HepG2 (cell line): ENCODE measurements around the gene KCNH6. TPM values are rescaled to one million over a fixed set of nuclear protein-coding genes. Genes with fewer than 3 reads are reported as not detected.

Experiments used
- ATAC-seq: fragments of 200-7000 bp; cut with Tn5 transposase; 3 replicates; pipeline ENCODE4 v1.9.1; 2020; ENCODE audit warnings: mild to moderate bottlenecking, moderate library complexity
- BruUV-seq: library from RNA; stranded (reverse); fragments of 400-500 nt; replicated peaks from 2 replicates; lab custom pipeline; 2021; lab: Mats Ljungman, UMichigan
- CTCF ChIA-PET: fragments of 300-600 bp; formaldehyde crosslinking; extraction: SDS; loops from one replicate; lab custom pipeline; 2021; ENCODE audit warnings: low total read pairs, inconsistent platforms, low intra/inter-chr PET ratio; lab: Yijun Ruan, JAX
- POLR2A ChIA-PET: fragments of 350-600 bp; sonication (Branson Sonifier 250); formaldehyde crosslinking; loops from one replicate; lab custom pipeline; 2020; ENCODE audit warnings: antibody characterized with exemption, inconsistent platforms; lab: Yijun Ruan, JAX
- DNase-seq: peaks from one replicate; pipeline ENCODE4 v3.0.0-alpha.2; 2015; ENCODE audit warnings: low spot score
- FAIRE-seq: peaks from 3 replicates; lab custom pipeline; 2011; peaks lifted over from hg19 to GRCh38; lab: Jason Lieb, UNC
- H2AFZ ChIP-seq: one replicate; pipeline ENCODE4 v1.6.1; 2011; ENCODE audit warnings: low read length, inconsistent platforms
- H3K27ac ChIP-seq: fragments of 300-600 bp; 3 replicates; pipeline ENCODE4 v1.8.0; 2011; ENCODE audit warnings: mixed run types, mild to moderate bottlenecking, mixed read lengths, low read length, inconsistent platforms; ENCODE audit not compliant: insufficient read depth; ENCODE audit errors: extremely low read length
- H3K27me3 ChIP-seq, 2 experiments: fragments of 200-600 bp in 1 of 2; 2 replicates in 1 of 2; 3 replicates in 1 of 2; pipeline versions ENCODE4 v1.6.0 to v1.8.0; 2011; ENCODE audit warnings: low read length in 2 of 2, mild to moderate bottlenecking in 2 of 2, moderate library complexity in 2 of 2, inconsistent platforms in 1 of 2; ENCODE audit not compliant: insufficient read depth in 2 of 2, control insufficient read depth in 1 of 2
- H3K36me3 ChIP-seq, 2 experiments: fragments of 200-600 bp in 1 of 2; replicated peaks in 1 of 2; 2 replicates in 1 of 2; 3 replicates in 1 of 2; pipeline versions ENCODE4 v1.5.1 to v1.8.0; 2011; ENCODE audit warnings: low read length in 2 of 2, inconsistent platforms in 1 of 2; ENCODE audit not compliant: insufficient read depth in 2 of 2, control insufficient read depth in 1 of 2
- H3K4me1 ChIP-seq: 2 replicates; pipeline ENCODE4 v1.5.1; 2012; ENCODE audit warnings: low read length, inconsistent platforms; ENCODE audit not compliant: insufficient read depth
- H3K4me2 ChIP-seq: 2 replicates; pipeline ENCODE4 v1.6.0; 2011; ENCODE audit warnings: low read depth, low read length, inconsistent platforms
- H3K4me3 ChIP-seq, 3 experiments: fragments of 200-600 bp in 1 of 3; sonication (generic), shearing (Covaris generic) in 1 of 3; replicated peaks in 1 of 3; 2 replicates each; pipeline ENCODE4 v1.5.1; 2011 to 2016; ENCODE audit warnings: low read length in 3 of 3, inconsistent platforms in 2 of 3, low read depth in 2 of 3, mild to moderate bottlenecking in 2 of 3, control low read depth in 1 of 3, mixed read lengths in 1 of 3; ENCODE audit not compliant: insufficient read depth in 1 of 3
- H3K79me2 ChIP-seq: one replicate; pipeline ENCODE4 v1.6.1; 2011; ENCODE audit warnings: low read length, inconsistent platforms; ENCODE audit not compliant: insufficient read depth
- H3K9ac ChIP-seq: 2 replicates; pipeline ENCODE4 v1.6.0; 2011; ENCODE audit warnings: mild to moderate bottlenecking, low read depth, low read length, inconsistent platforms; ENCODE audit not compliant: insufficient read depth
- H3K9me3 ChIP-seq: 2 replicates; pipeline ENCODE4 v1.5.1; 2012; ENCODE audit warnings: mild to moderate bottlenecking, low read length
- H4K20me1 ChIP-seq: 2 replicates; pipeline ENCODE4 v1.6.0; 2011; ENCODE audit warnings: inconsistent platforms, mild to moderate bottlenecking, low read length, moderate library complexity; ENCODE audit not compliant: insufficient read depth
- GATAD1 ChIP-seq: IDR thresholded peaks from 2 replicates; pipeline ENCODE4 v1.6.1; 2016; ENCODE audit warnings: missing genetic modification reagents, missing compliant biosample characterization
- GTF2F1 ChIP-seq: fragments of 150-350 bp; IDR thresholded peaks from 2 replicates; pipeline ENCODE4 v1.6.1; 2014; ENCODE audit warnings: low read length
- HDAC2 ChIP-seq: sonication (generic); formaldehyde crosslinking; IDR thresholded peaks from 2 replicates; pipeline ENCODE4 v1.4.0; 2020; ENCODE audit warnings: missing genetic modification reagents
- MAF1 ChIP-seq: sonication (generic); formaldehyde crosslinking; IDR thresholded peaks from 2 replicates; pipeline ENCODE4 v1.5.0; 2020; ENCODE audit warnings: missing genetic modification reagents, borderline replicate concordance
- MATR3 ChIP-seq: sonication (generic); formaldehyde crosslinking; IDR thresholded peaks from 2 replicates; pipeline ENCODE4 v1.4.0; 2020; ENCODE audit warnings: missing genetic modification reagents
- MIER2 ChIP-seq: IDR thresholded peaks from 2 replicates; pipeline ENCODE4 v1.6.1; 2016; ENCODE audit warnings: missing biosample characterization, missing genetic modification reagents
- MIXL1 ChIP-seq: IDR thresholded peaks from 2 replicates; pipeline ENCODE4 v1.6.1; 2016
- PHF21A ChIP-seq: sonication (generic); formaldehyde crosslinking; IDR thresholded peaks from 2 replicates; pipeline ENCODE4 v1.5.0; 2020; ENCODE audit warnings: mild to moderate bottlenecking, missing genetic modification reagents
- RXRA ChIP-seq: sonication (generic); formaldehyde crosslinking; IDR thresholded peaks from 2 replicates; pipeline ENCODE4 v1.5.1; 2020; ENCODE audit warnings: missing genetic modification reagents
- SMYD3 ChIP-seq: sonication (generic); formaldehyde crosslinking; IDR thresholded peaks from 2 replicates; pipeline ENCODE4 v1.8.1; 2023; ENCODE audit warnings: mild to moderate bottlenecking, missing genetic modification reagents
- SP1 ChIP-seq, 2 experiments: fragments of 450-650 bp in 1 of 2; sonication (generic) in 1 of 2; formaldehyde crosslinking in 1 of 2; IDR thresholded peaks; 2 replicates each; pipeline versions ENCODE4 v1.4.0 to v1.6.1; 2016 to 2020; ENCODE audit warnings: missing genetic modification reagents in 1 of 2
- STAG1 ChIP-seq: sonication (generic); formaldehyde crosslinking; IDR thresholded peaks from 2 replicates; pipeline ENCODE4 v1.4.0; 2020; ENCODE audit warnings: missing genetic modification reagents
- TEAD3 ChIP-seq: optimal IDR thresholded peaks from 2 replicates; pipeline ENCODE3; 2016; ENCODE audit warnings: borderline replicate concordance
- TGIF2 ChIP-seq: IDR thresholded peaks from 2 replicates; pipeline ENCODE4 v1.6.1; 2016; ENCODE audit warnings: control low read depth, missing compliant biosample characterization
- ZBTB42 ChIP-seq: sonication (generic); formaldehyde crosslinking; IDR thresholded peaks from 2 replicates; pipeline ENCODE4 v1.5.0; 2020; ENCODE audit warnings: mild to moderate bottlenecking, missing genetic modification reagents
- ZEB1 ChIP-seq: IDR thresholded peaks from 2 replicates; pipeline ENCODE4 v1.6.1; 2012; ENCODE audit warnings: mild to moderate bottlenecking, low read depth, inconsistent platforms; ENCODE audit not compliant: insufficient replicate concordance
- ZNF24 ChIP-seq: fragments of 450-650 bp; IDR thresholded peaks from 2 replicates; pipeline ENCODE4 v1.6.1; 2017; ENCODE audit warnings: antibody characterized with exemption, mild to moderate bottlenecking
- ZNF549 ChIP-seq: sonication (generic); formaldehyde crosslinking; IDR thresholded peaks from 2 replicates; pipeline ENCODE4 v1.5.0; 2020; ENCODE audit warnings: missing genetic modification reagents
- ZNF614 ChIP-seq: IDR thresholded peaks from 2 replicates; pipeline ENCODE4 v1.6.1; 2018; ENCODE audit warnings: missing biosample characterization, missing genetic modification reagents, inconsistent platforms, borderline replicate concordance
- WGBS: methylation state at CpG from one replicate; pipeline ENCODE4 v1.1.6; 2017; ENCODE audit warnings: low lambda C conversion rate; 5-methylcytosine and 5-hydroxymethylcytosine counted together
- in situ Hi-C: cut with HindIII; loops from 2 replicates; pipeline ENCODE4 v1.10.0; 2017; ENCODE audit warnings: low pct_unique_long_range_greater_than_20kb; ENCODE audit not compliant: extremely low pct_ligation_motif_present
- intact Hi-C: fragments of 100-400 bp; cut with micrococcal nuclease; formaldehyde crosslinking; loops from one replicate; pipeline ENCODE4 v1.10.0; 2022; ENCODE audit not compliant: unreplicated experiment
- polyA plus RNA-seq, 8 experiments: library from polyadenylated mRNA; depleted of rRNA in 3 of 8; stranded (reverse) in 7 of 8; unstranded in 1 of 8; fragments of >200 nt; fragmentation: Illumina TruSeq in 4 of 8; extraction: Trizol in 4 of 8; gene quantifications; 2 replicates each; pipeline versions ENCODE4 v1.2.1 to v1.2.3, GENCODE V29; 2011 to 2016; ENCODE audit warnings: low read depth in 4 of 8, missing spikeins in 1 of 8, mixed read lengths in 1 of 8; ENCODE audit not compliant: insufficient read depth in 1 of 8
- total RNA-seq, 5 experiments: library from RNA; depleted of rRNA; stranded (reverse); fragments of >200 nt; fragmentation: Illumina TruSeq; extraction: Trizol; gene quantifications; 2 replicates each; pipeline ENCODE4 v1.2.3, GENCODE V29; 2016; ENCODE audit warnings: low read depth in 1 of 5
- TF ChIP-seq, protein P1 (sequence below): sonication (generic); formaldehyde crosslinking; IDR thresholded peaks from 2 replicates; pipeline ENCODE4 v1.4.0; 2020; ENCODE audit warnings: missing genetic modification reagents
- TF ChIP-seq, protein P2 (sequence below), 2 experiments: sonication (generic) in 1 of 2; formaldehyde crosslinking in 1 of 2; IDR thresholded peaks; 2 replicates each; pipeline versions ENCODE4 v1.4.0 to v1.6.1; 2018 to 2020; ENCODE audit warnings: missing genetic modification reagents in 2 of 2, borderline replicate concordance in 1 of 2, low read depth in 1 of 2, mild to moderate bottlenecking in 1 of 2, missing biosample characterization in 1 of 2

The KCNH6 gene
- total and polyA plus RNA-seq, 2 of the 13 experiments (the other 11 are each of a cell fraction or from before 2014, with no cell fraction given): 0.05 to 0.18 TPM

DNA sequence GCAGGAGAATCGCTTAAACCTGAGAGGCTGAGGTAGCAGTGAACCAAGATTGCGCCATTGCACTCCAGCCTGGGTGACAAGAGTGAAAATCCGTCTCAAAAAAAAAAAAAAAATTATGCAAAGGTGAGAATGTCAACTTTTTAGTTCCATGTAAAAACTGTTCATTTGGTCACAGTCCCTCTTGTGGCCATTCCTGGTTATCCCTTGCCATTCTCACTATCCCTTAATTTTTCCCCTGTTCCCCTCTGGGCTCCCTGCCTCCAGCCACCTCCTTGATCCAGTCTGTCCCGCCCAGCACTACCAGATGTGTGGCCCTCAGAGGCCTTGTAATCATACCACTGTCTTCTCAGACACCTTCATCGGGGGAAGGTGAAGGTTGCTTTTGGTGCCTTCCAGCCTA lies 50.5 kb downstream of the KCNH6 start (continued):
- TF ChIP-seq TEAD3 (CRISPR knock-in tag) (no peak), ZNF614 (CRISPR knock-in tag) (no peak), MIXL1 (no peak), ZNF549 (CRISPR knock-in tag) (no peak)
- TF ChIP-seq, protein P1, sequence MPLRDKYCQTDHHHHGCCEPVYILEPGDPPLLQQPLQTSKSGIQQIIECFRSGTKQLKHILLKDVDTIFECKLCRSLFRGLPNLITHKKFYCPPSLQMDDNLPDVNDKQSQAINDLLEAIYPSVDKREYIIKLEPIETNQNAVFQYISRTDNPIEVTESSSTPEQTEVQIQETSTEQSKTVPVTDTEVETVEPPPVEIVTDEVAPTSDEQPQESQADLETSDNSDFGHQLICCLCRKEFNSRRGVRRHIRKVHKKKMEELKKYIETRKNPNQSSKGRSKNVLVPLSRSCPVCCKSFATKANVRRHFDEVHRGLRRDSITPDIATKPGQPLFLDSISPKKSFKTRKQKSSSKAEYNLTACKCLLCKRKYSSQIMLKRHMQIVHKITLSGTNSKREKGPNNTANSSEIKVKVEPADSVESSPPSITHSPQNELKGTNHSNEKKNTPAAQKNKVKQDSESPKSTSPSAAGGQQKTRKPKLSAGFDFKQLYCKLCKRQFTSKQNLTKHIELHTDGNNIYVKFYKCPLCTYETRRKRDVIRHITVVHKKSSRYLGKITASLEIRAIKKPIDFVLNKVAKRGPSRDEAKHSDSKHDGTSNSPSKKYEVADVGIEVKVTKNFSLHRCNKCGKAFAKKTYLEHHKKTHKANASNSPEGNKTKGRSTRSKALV (CRISPR knock-in tag): no peak

DNA sequence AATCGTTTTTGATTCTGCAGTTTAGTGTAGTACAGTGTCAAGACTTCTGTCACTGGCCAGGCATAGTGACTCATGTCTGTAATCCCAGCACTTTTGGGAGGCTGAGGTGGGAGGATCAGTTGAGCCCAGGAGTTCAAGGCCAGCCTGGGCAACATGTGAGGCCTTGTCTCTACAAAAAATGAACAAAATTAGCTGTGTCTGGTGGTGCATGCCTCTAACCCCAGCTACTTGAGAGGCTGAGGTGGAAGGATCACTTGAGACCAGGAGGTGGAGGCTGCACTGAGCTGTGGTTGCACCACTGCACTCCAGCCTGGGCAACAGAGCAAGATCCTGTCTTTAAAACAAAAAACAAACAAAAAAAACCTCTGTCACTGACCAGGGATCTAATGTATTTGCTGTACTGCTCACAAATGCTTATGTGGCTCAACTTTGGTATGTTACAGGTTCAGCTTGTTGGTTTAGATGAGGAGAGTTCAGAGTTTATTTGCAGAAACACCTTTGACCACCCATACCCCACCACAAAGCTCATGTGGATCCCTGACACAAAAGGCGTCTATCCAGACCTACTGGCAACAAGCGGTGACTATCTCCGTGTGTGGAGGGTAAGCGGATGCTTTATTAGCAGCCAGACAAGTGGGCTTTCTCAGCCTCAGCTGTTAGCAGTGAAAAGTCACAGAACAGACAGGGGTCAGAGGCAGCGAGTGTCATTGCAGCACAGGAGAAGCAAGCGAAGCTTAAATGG lies 55.0 kb downstream of the KCNH6 start:
- DNase-seq: peak; percentile 99
- Histone ChIP-seq H4K20me1 (peaks cover 15% of the 10 kb centered on the region), H3K27me3 (no peaks in the 10 kb centered on the region), H3K79me2 (peaks cover 25% of the 10 kb centered on the region), H3K27ac (peak overlapping the region; percentile 83), H3K9ac (peak overlapping the region; percentile 45), H3K4me2 (peak overlapping the region; percentile 68), H3K4me1 (peaks cover 46% of the 10 kb centered on the region), H2AFZ (no peak overlapping the region), H3K9me3 (no peaks in the 10 kb centered on the region), H3K36me3 (peaks cover 16 to 32% of the 10 kb centered on the region in 2 experiments), H3K4me3 (peak overlapping the region in 2 of 3 experiments; percentile 3 to 33; a peak in 2 of 6 replicates)
- intact Hi-C loops (loop anchor here (2.0 to 10.0 kb wide), 5 partner anchors 27 to 153 kb away; partner anchors contain the start of genes DCAF7, KCNH6 and MAP3K3), in situ Hi-C loops (no loop called here)
- ChIA-PET CTCF (no interaction called here), POLR2A (interaction anchor here (0.6 to 3.2 kb wide), 11 partner anchors 15 to 151 kb away, joined by 3 to 28 read pairs (median 4); partner anchors contain the start of genes DCAF7, MAP3K3 and TACO1)
- ATAC-seq: peak; percentile 95
- peak; percentile 98 for FAIRE-seq
- no TSS peak for BruUV-seq
- 4% methylated on average over 7 of the region's 7 CpGs for WGBS
- TF ChIP-seq HDAC2 (CRISPR knock-in tag): peak; percentile 96
- TF ChIP-seq, protein P2, sequence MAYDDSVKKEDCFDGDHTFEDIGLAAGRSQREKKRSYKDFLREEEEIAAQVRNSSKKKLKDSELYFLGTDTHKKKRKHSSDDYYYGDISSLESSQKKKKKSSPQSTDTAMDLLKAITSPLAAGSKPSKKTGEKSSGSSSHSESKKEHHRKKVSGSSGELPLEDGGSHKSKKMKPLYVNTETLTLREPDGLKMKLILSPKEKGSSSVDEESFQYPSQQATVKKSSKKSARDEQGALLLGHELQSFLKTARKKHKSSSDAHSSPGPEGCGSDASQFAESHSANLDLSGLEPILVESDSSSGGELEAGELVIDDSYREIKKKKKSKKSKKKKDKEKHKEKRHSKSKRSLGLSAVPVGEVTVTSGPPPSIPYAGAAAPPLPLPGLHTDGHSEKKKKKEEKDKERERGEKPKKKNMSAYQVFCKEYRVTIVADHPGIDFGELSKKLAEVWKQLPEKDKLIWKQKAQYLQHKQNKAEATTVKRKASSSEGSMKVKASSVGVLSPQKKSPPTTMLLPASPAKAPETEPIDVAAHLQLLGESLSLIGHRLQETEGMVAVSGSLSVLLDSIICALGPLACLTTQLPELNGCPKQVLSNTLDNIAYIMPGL (CRISPR knock-in tag; IDR thresholded peaks at IDR 0.05; ENCODE audit: borderline replicate concordance in 1 of 2, low read depth in 1 of 2): peak; percentile 65 to 81; a peak in 3 of 4 replicates
- TF ChIP-seq RXRA (CRISPR knock-in tag): peak; percentile 67
- TF ChIP-seq MIER2 (CRISPR knock-in tag): 0 out of 2 replicates have a peak, but pooled peaks have one; percentile 76
- no peak for TF ChIP-seq ZNF24
- no peak for TF ChIP-seq MAF1 (CRISPR knock-in tag)
- TF ChIP-seq MATR3 (CRISPR knock-in tag): no peak
- peak; percentile 58; the same call in 1 of the 2 replicates for TF ChIP-seq ZBTB42
- peak; percentile 72 for TF ChIP-seq GATAD1
- TF ChIP-seq ZEB1: no peak
- peak; percentile 96 for TF ChIP-seq PHF21A (CRISPR knock-in tag)
- TF ChIP-seq GTF2F1: 0 out of 2 replicates have a peak, but pooled peaks have one; percentile 24
- TF ChIP-seq TGIF2 (CRISPR knock-in tag): peak; percentile 92
- no peak for TF ChIP-seq STAG1 (CRISPR knock-in tag)
- TF ChIP-seq SMYD3: 0 out of 2 replicates have a peak, but pooled peaks have one; percentile 80
- TF ChIP-seq SP1 (IDR thresholded peaks at IDR 0.05): no peak
- no peak; the same call in 1 of the 2 replicates for TF ChIP-seq SP1 (CRISPR knock-in tag; IDR thresholded peaks at IDR 0.05)
